ENCODE data around the gene CDK6. TPM values are rescaled to one million over a fixed set of nuclear protein-coding genes. Genes with fewer than 3 reads are reported as not detected.

Gene CDK6
- total RNA-seq, 1 experiment from 2014 or later: 38.7 TPM

GRCh38 chr7:92834507-92835260 is 1.7 kb downstream of the CDK6 start:
- Histone ChIP-seq H3K27me3 (ENCODE audit: low read length) (no peaks in the 10 kb centered on the region), H3K27ac (ENCODE audit: low read length) (peak overlapping the region; percentile 66), H3K9ac (ENCODE audit: low read length) (peak overlapping the region; percentile 80), H3K9me2 (replicated peaks; ENCODE audit: low read length) (no peaks in the 10 kb centered on the region), H3K4me2 (ENCODE audit: low read length) (peak overlapping the region; percentile 89), H3K4me1 (ENCODE audit: insufficient read depth, low read length) (peaks cover 31% of the 10 kb centered on the region), H3F3A (ENCODE audit: low read length, unreplicated experiment) (no peaks in the 10 kb centered on the region), H4K20me1 (ENCODE audit: low read length) (no peaks in the 10 kb centered on the region), H3K36me3 (ENCODE audit: low read depth, low read length) (peaks cover 4% of the 10 kb centered on the region; the same call in 1 of the 2 replicates), H3K4me3 (ENCODE audit: low read length) (peak overlapping the region; percentile 82), H3K9me3 (ENCODE audit: low read length) (no peaks in the 10 kb centered on the region), H3K79me2 (ENCODE audit: low read length) (peaks cover 59% of the 10 kb centered on the region), H2AFZ (ENCODE audit: low read length) (peak overlapping the region; percentile 81)
- DNase-seq: peak; percentile 12
- ATAC-seq: no peak
- CTCF ChIA-PET: no interaction called here
- BruUV-seq (replicated peaks): no TSS peak
- POLR2A ChIA-PET (ENCODE audit: unreplicated experiment): interaction anchor here (0.6 kb wide), 1 partner anchor 68 kb away, joined by 4 read pairs; no protein-coding TSS in a partner anchor
- TF ChIP-seq CTCF (conservative IDR thresholded peaks at IDR 0.05; ENCODE audit: low read depth, low read length) (no peak), EZH2 (IDR thresholded peaks at IDR 0.05; ENCODE audit: low read length, unreplicated experiment) (no peak), EZH2phosphoT487 (IDR thresholded peaks at IDR 0.05; ENCODE audit: borderline replicate concordance, low read length) (no peak)
- intact Hi-C loops (cut with micrococcal nuclease): loop anchor here (1.0 to 10.0 kb wide), 5 partner anchors 116 to 400 kb away; partner anchors contain the start of gene VPS50

DNA sequence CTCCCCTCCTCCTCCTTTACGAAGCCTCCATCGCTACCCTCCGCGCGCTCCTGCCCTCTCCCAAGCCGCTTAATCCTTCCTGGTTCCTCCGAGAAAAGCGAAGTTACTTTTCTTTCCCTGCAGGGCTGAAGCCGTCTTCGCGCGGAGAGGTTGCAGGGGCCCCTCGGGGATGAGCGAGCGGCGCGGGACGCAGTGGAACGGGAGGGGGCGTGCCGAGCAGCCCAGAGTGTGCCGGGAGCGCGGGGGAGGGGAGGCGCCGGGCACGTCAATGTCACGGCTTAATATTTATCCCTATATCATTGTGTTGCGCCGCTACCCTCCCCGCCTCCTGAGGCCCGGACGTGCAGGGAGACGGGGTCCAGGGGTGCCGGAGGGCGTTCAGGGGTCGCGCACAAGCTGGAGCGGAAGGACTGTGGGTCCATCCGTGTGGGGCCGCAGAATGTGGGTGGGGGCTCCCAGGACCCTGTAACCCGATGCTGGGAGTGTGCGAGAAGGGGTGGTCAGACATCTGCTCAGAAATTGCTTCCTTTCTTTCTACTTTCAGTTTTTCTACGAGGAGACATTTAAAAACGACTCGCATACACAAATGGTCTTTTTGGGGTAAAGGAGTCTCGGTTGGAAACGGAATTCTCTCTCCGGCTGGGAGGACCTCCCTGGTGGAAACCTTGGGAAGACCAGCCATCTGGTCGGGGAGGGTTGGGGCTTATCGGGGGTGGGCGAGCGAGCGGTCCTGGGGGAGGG is 2.4 kb downstream of the CDK6 start:
- peaks cover 31% of the 10 kb centered on the region for H3K4me1 ChIP-seq (ENCODE audit: insufficient read depth, low read length)
- BruUV-seq (replicated peaks): no TSS peak
- H3K79me2 ChIP-seq (ENCODE audit: low read length): peaks cover 66% of the 10 kb centered on the region
- H4K20me1 ChIP-seq (ENCODE audit: low read length): no peaks in the 10 kb centered on the region
- H3K9me3 ChIP-seq (ENCODE audit: low read length): no peaks in the 10 kb centered on the region
- ATAC-seq (peak; percentile 59), DNase-seq (peak; percentile 67)
- ChIA-PET POLR2A (ENCODE audit: unreplicated experiment) (interaction anchor here (0.6 kb wide), 2 partner anchors 67 to 133 kb away, joined by 4 to 11 read pairs; no protein-coding TSS in a partner anchor), CTCF (interaction anchor here (0.6 to 2.1 kb wide), 7 partner anchors 70 to 305 kb away, joined by 4 to 10 read pairs (median 7); partner anchors contain the start of gene RBM48)
- H3K27me3 ChIP-seq (ENCODE audit: low read length): no peaks in the 10 kb centered on the region
- peaks cover 4% of the 10 kb centered on the region; the same call in 1 of the 2 replicates for H3K36me3 ChIP-seq (ENCODE audit: low read depth, low read length)
- H3K4me2 ChIP-seq (ENCODE audit: low read length): peak overlapping the region; percentile 89
- TF ChIP-seq EZH2phosphoT487 (IDR thresholded peaks at IDR 0.05; ENCODE audit: borderline replicate concordance, low read length) (no peak), CTCF (conservative IDR thresholded peaks at IDR 0.05; ENCODE audit: low read depth, low read length) (peak; percentile 42; the same call in 1 of the 2 replicates)
- H2AFZ ChIP-seq (ENCODE audit: low read length): peak overlapping the region; percentile 81
- intact Hi-C loops (cut with micrococcal nuclease): loop anchor here (1.0 to 10.0 kb wide), 8 partner anchors 25 to 401 kb away; partner anchors contain the start of gene VPS50
- peak overlapping the region; percentile 82 for H3K4me3 ChIP-seq (ENCODE audit: low read length)
- H3K9ac ChIP-seq (ENCODE audit: low read length): peak overlapping the region; percentile 80
- no peaks in the 10 kb centered on the region for H3K9me2 ChIP-seq (replicated peaks; ENCODE audit: low read length)
- H3F3A ChIP-seq (ENCODE audit: low read length, unreplicated experiment): no peaks in the 10 kb centered on the region
- peak overlapping the region; percentile 66 for H3K27ac ChIP-seq (ENCODE audit: low read length)
